Activated CD8-positive, alpha-beta memory T cell treated with anti-CD3 and anti-CD28 coated beads for 1 hour (primary cell): ENCODE measurements around the gene MGME1.

ENCODE experiments used
- DNase-seq, 2 donors: peaks; one replicate each; pipeline ENCODE4 v3.0.0-alpha.2; 2020; ENCODE audit warnings: low read depth in 1 of 2; ENCODE audit errors: extremely low read depth in 1 of 2

MGME1 gene

GRCh38 chr20:17992224-17992637 lies 23.4 kb downstream of the MGME1 start:
- no peak for DNase-seq

- DNase-seq, result no peak
Observed at GRCh38 chr20:17992847-17993513, 24.2 kb downstream of the MGME1 start.

- no peak for DNase-seq
Observed at GRCh38 chr20:17993546-17993945, 24.7 kb downstream of the MGME1 start.

- DNase-seq, result peak in 1 of 2 donors; percentile 6
Observed at GRCh38 chr20:17995967-17996819, 27.4 kb downstream of the MGME1 start.

- DNase-seq, result no peak
Observed at GRCh38 chr20:17998446-17998845, 29.6 kb downstream of the MGME1 start.

GRCh38 chr20:17999566-17999965 lies 30.7 kb downstream of the MGME1 start:
- no peak for DNase-seq

- no peak for DNase-seq
Observed at GRCh38 chr20:18001131-18001921, 32.5 kb downstream of the MGME1 start.

GRCh38 chr20:18003897-18004296 lies 35.1 kb downstream of the MGME1 start:
- DNase-seq, result no peak

GRCh38 chr20:18004384-18005031 lies 35.7 kb downstream of the MGME1 start:
- no peak for DNase-seq

GRCh38 chr20:18005170-18005989 lies 36.6 kb downstream of the MGME1 start:
- no peak for DNase-seq

- DNase-seq, result no peak
Observed at GRCh38 chr20:18005990-18006364, 37.2 kb downstream of the MGME1 start.

GRCh38 chr20:18006684-18007083 lies 37.9 kb downstream of the MGME1 start:
- no peak for DNase-seq

- DNase-seq, result no peak
Observed at GRCh38 chr20:18007534-18008292, 38.9 kb downstream of the MGME1 start.

GRCh38 chr20:18009116-18009515 lies 40.3 kb downstream of the MGME1 start:
- no peak for DNase-seq

- no peak for DNase-seq
Observed at GRCh38 chr20:18011482-18011881, 42.7 kb downstream of the MGME1 start.

GRCh38 chr20:18011951-18012645 lies 43.3 kb downstream of the MGME1 start:
- DNase-seq, result no peak

GRCh38 chr20:18012901-18013300 lies 44.1 kb downstream of the MGME1 start:
- no peak for DNase-seq

GRCh38 chr20:18014411-18014810 lies 45.6 kb downstream of the MGME1 start:
- DNase-seq, result no peak

- DNase-seq, result no peak
Observed at GRCh38 chr20:18016772-18017171, 48.0 kb downstream of the MGME1 start.
